ENCODE measurements around the gene PPY. TPM values are rescaled to one million over a fixed set of nuclear protein-coding genes. Genes with fewer than 3 reads are reported as not detected.
"Not testable (repeated sequence)": the region's sequence is repeated elsewhere in the genome, so short reads cannot be mapped to it uniquely, and the experiment has no call there.

The PPY gene, protein sequence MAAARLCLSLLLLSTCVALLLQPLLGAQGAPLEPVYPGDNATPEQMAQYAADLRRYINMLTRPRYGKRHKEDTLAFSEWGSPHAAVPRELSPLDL
- not detected in 2 replicates for total RNA-seq

DNA sequence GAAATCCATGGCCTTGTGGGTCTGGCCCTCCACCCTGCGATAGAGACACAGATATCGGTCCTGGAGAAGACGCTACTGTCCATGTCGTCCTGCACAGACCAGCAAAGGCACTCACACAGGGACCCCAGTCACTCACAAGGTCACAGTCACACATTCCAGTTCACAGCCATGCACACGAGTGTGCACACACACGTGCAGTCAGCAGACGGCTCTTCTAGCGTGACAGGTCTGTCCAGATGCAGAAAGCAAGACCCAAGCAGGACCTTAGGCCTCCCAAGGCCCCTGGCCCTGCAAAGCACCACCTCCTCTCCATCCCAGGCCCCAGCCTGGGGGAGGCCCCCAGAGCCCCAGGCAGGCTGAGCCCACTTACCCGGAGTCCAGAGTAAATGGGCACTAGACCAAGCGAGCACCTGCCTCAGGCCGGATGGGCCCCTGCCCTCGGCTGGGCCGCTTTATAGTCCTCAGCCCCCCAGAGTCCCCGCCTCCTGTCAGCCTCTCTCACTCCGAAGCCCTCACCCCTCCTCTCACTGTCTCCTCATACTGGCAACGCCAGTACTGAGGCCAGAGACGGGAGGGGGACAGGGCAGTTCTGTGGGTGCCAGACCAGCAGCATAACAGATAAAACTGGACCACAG is at the start of gene PPY:
Gene PPY, minus strand, starts transcription at position 426 of the 635 bp plus-strand sequence. CDS start 822 bp downstream, outside the sequence.
- no peak for DNase-seq (ENCODE audit: low read depth)

DNA sequence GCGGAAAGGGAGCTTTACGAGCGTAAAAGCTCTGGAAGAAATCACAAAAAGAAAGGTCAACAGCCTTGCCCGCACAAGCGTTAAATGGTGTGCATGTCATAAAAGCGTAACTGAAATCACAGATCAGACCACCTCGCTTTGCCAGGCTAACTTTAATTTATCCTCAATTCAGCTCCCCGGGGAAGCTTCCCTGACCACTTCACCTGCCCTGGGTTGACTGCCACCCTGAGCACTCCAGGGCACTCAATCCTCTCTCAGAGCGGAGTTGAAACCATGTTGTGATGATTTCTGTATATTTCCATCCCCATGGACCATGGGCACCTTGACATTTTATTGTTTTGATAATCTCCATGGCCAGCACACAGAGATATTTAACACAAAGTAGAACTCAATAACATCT is 46.0 kb upstream of the PPY start:
- DNase-seq (ENCODE audit: low read depth): no peak

DNA sequence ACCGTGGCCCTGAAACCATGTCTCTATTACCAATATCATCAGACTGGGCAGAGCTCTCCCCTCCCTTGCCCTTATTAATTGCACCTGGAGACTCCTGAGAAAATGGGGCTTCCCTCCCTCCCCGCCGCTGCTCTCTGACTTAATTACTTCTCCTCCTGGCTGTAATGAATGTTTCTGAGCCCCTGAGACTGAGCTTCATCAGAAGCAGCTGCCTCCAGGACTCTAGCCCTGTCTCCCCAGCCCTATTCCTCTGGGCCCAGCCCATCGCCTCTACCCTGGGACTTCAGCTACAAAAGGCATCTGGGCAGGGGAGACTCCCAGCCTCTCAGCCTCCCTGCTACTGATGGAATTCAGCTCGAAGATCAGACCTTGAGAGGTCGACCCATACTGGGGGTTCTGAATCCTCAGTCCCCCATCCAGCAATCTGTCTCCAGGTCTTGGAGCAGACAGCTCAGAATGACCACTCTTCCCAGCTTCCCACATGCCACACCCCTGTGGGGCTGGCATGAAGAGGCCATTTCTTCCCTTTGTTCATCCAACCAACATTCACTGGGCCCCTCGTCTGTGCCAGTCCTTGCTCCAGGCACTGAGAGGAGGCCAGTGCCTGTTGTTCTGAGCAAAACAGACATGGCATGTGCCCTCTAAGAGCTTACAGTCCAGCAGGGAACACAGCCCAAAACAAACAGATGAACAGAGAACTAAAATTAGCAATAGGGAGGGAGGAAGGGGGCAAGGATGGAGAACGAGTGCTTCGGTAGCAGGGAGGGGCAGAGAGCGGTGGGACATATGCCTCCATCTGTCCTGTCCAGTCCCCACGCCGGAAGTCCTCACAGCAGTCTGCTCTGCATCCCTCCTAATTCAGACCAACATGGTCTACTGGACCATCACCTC is 45.1 kb upstream of the PPY start:
- DNase-seq (ENCODE audit: low read depth): no peak

DNA sequence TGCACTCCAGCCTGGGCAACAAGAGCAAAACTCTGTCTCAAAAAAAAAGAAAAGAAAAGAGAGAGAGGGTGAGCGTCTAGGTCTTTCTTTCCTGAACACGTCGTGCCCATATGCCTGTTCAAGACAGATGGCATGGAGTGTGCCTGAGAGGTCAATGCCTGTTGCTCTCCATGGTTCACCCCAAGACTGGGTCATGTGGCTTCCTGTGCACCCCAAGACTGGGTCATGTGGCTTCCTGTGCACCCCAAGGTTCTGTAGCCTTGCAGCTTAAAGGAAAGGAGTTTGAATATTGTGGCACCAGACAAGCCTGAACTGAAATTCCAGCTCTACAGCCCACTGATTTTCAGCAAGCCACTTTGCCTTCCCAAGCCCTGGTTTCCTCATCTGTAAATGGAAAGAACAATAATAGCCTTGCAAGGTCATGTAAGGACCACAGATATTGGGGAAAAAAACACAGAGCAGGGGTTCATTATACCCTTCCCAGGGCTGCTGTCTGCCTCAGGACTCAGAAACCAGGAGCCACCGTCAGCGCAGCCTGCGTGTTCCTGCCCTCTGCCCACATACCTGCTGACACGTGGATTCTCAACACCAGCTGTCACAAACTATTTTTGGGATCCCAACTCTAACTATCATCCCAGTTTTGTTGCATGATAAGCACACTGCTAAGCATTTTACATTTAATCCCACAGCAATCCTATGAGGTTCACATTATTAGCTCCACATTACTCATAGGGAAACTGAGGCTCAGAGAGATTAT is 44.1 kb upstream of the PPY start:
- DNase-seq (ENCODE audit: low read depth): no peak

DNA sequence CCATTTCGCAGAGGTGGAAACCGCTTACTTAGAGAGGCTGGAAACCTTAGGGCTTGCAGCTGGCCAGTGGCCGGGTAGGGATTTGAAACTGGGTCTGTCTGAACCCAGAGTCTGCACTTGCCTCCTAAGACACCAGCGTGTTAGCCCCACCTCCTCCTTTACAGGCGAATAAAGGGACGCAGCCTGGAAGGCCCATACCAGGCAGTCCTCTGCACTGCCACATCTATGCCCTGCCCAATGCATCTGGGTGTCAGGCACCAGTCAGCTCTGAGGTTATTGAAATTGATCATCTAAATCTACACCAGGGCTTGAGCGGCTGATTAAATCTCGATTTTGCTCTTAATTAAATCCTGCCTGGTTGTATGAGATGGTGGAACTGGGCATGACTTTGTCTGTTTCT is 42.2 kb upstream of the PPY start:
- DNase-seq (ENCODE audit: low read depth): no peak

DNA sequence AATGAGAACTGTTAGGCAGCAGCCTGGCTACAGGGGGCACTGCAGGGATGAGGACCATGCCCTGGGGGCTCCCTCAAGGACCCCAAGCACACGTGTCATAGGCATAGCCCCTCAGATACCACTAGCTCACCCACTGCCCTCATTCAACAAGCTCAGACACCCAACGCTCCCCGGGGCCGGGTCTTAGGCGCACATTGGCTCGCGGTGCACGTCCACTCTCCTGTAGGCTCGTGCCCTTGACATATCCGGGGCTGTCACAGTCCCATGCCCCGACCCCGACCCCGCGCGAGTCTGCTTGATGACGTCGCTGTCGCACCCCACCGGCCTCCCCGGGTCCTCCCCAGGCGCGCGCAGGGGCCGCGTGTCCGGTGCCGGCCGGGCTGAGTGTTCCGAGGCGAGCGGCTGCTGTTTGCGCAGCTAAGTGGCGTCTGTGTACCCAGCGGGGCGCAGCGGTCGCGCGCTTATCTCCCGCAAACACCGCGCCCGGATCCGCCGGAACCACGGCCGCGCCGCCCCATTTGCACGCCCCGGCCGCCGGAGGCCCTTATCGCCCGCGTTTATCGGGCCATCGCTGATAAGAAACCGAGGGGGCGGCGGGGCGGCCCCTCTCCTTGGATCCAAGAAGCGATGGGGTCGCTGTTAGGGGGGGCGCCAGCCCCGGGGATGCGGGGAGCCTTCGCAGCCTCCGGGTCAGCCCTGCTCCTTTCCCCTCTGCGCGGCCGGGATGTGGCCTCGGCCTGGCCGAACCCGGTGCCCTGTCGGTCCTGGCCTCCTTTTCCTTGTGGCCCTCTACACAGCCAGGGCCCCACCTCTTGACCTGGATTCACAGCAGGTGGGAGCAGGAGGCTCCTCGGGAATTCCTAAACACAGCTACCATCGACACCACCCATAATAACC is 41.5 kb upstream of the PPY start:
- DNase-seq (ENCODE audit: low read depth): no peak

DNA sequence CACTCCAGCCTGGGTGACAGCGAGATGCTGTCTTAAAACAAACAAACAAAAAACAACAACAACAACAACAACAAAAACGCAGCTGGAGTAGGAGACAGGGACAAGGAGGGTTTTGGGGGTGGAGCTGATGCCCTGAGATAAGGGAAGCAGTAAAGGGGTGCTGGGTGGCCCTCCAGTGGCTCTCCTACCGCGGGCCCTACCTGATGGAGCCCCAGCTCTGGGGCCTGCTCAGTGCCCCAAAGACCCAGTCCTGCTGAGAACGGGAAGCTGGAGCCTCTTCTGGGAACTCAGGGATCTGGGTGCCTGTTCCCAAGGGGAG is 40.9 kb upstream of the PPY start:
- no peak for DNase-seq (ENCODE audit: low read depth)

DNA sequence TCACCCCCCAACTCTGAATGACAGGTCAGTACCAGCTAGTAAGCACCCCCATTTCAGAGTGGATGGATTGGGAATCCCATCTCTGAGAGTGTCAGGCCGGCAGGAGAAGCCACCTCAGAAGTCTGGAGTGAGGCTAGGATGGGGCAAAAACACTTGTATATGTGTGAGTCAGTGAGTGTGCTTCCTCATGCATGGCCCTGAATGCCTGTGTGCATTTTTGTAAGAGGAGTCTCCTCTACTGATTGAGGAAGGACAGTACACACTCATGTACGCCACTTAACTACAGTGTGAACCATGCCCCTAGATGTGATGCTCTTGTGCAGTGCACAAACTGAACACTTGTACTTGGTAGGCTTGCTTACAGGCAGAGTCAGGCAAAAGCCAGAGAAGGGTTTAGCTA is 39.9 kb upstream of the PPY start:
- DNase-seq (ENCODE audit: low read depth): peak; percentile 50

DNA sequence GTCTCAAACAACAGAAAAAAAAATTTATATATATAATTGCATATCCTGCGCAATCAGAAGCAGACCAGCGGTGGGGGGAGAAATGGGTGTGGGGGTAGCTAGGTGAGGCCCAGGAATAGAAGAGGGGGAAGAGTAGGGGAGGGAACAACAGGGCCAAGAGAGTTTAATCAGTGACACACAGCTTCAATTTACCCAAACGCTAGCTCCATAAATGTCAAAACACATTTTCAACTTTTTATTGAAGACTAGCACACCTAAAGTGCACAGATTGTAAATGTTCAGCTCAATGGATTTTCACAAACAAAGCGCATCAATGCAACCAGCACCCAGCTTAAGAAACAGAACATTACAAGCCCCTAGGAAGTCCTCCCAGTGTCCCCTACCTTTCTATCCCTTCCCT is 37.4 kb upstream of the PPY start:
- DNase-seq (ENCODE audit: low read depth): no peak

DNA sequence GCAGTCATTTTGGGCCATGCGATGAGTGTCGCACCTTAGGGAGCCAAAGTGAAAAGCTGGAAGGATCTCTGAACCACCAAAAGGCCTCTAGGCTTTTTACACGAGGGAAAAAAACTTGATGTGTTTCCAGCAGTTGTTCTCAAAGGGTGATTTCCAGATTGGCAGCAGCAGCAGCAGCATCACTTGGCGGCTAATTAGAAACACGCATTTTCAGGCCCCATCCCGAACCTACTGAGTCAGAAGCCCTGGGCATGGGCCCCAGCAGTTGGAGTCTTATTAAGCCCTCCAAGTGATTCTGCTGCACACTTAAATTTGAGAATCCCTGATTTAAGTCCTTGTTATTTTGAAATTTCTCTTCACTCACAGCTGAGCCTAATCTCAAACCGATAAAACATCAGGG is 36.7 kb upstream of the PPY start:
- DNase-seq (ENCODE audit: low read depth): no peak

DNA sequence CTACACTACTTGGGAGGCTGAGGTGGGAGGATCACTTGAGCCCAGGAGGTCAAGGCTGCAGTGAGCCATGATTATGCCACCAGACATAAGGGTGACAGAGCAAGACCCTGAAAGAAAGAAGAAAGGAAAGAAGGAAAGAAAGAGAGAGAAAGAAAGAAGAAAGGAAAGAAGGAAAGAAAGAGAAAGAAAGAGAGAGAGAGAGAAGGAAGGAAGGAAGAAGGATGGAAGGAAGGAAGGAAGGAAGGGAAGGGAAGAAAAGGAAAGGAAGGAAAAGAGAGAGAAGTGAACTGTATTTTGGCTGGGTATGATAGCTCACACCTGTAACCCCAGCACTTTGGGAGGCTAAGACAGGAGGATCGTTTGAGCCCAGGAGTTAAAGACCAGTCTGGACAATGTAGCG is 35.8 kb upstream of the PPY start:
- DNase-seq (ENCODE audit: low read depth): no peak

DNA sequence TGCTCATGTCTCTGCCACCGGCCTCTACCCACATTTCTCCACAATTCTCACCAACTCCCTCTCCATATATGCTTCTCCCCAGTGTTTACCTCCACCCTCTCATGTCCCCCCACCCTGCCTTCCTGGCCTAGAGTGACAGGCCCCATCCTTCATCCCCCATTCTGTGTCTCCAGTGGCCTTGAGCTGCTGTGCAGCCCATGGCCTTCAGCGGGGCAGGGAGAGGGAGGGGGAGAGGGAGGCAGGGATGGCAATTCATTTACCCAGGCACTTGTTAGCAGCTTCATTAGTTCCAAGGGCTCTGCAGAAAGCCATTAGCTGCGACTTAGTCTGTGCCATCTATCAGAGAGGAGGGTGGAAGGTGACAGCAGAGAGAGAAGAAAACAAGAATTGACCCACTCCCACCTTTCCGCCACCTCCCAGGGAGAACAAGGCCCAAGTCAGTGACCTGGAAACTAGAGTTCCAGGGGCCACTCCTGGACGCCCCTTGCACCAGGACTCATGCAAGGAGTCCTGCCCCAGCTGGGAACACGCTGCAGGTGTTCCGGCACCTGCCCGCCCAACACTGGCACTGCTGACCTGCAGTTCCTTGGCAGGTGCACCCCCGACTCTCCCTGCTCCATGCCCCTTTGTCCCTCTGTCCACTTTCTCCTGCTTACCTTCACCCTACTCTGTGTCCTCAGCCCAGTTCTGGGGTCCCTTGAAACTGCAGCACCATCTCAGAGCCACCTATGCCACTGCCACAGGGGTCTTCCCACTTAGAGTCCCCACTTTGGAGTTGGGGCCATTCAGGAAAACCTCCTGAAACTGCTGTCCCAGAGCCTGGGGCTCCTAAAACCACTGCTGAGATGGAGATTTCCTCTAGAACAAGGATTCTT is 34.9 kb upstream of the PPY start:
- no peak for DNase-seq (ENCODE audit: low read depth)

DNA sequence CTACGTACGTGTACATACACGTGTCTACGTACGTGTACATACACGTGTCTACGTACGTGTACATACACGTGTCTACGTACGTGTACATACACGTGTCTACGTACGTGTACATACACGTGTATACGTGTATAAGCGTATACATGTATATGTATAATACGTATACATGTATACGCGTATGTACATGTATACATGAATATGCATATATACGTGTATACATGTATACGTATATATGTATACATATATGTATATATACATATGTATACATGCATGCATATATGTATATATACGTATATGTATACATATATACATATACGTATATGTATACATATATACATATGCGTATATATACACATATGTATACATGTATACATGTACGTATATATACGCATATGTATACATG is 33.6 kb upstream of the PPY start:
- no peak for DNase-seq (ENCODE audit: low read depth)

DNA sequence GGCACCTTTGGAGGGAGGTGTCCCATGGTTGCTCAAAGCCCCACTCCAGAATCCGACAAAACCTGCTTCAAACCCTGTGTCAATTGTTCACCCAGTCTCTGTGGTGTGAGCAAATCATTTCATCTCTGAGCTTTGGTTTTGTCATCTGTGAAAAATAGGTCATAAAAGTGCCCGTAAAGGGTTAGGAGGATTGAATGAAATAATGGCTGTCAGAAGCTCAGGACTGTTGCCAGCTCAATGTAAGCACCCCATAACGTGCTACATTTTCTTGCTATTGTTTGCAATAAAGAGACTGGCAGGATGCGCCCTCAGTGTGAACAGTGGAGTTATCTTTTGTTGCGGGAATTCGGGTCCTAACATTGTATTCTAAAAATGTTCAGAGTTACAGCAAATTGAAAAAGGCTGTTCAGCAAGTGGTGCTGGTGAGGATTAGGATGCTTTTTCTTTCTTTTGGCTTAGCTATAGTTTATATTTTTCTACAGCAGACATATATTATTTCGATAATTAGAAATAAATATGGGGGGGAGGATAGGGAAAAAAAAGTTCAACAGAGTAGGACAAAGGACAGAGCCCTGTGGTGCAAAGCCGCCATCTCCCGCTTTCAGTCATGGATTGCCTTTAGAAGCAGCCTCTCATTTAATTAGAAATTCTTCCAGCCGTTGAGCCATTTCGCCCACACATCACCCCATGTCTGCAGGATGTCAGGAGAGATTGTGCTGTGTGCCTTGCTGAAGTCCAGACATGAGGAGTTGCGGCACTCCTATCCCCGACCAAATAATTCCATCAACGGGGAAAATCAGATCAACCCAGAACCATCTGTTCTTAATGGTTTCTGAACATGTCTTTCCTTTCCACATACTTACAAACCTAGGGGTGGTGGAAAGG is 32.3 kb upstream of the PPY start:
- DNase-seq (ENCODE audit: low read depth): no peak

DNA sequence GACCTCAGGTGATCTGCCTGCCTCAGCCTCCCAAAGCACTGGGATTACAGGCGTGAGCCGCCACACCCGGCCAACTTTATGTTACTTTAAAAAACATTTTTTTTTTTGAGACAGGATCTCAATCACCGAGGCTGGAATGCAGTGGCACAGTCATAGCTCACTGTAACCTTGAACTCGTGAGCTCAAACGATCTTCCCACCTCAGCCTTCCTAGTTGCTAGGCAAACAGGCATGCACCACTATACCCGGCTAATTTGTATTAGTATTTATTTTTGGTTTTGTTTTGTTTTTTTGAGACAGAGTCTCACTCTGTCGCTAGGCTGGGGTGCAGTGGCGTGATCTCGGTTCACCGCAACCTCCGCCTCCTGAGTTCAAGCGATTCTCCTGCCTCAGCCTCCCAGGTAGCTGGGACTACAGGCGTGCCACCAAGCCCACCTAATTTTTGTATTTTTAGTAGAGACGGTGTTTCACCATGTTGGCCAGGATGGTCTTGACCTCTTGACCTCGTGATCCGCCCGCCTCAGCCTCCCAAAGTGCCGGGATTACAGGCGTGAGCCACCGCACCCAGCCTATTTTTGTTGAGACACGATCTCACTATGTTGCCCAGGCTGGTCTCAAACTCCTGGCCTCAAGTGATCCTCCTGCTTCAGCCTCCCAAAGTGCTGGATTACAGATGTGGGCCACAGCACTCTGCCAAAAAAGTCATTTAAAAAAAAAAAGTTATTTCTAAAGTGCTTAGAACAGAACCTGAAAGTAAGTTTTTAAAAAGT is 30.4 kb upstream of the PPY start:
- DNase-seq (ENCODE audit: low read depth): not testable (repeated sequence)

DNA sequence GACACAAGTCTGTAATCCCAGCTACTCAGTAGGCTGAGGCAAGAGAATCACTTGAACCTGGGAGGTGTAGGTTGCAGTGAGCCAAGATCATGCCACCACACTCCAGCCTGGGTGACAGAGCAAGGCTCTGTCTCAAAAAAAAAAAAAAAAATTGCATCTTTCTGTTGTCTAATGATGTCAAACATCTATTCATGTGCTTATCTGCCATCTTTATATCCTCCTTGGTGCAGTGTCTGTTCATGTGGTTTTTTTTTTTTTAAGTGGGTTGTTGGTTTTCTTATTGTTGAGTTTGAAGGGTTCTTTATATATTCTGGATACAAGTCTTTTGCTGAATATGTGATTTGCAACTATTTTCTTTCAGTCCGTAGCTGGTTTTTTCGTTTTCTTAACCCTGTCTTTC is 29.2 kb upstream of the PPY start:
- DNase-seq (ENCODE audit: low read depth): not testable (repeated sequence)

DNA sequence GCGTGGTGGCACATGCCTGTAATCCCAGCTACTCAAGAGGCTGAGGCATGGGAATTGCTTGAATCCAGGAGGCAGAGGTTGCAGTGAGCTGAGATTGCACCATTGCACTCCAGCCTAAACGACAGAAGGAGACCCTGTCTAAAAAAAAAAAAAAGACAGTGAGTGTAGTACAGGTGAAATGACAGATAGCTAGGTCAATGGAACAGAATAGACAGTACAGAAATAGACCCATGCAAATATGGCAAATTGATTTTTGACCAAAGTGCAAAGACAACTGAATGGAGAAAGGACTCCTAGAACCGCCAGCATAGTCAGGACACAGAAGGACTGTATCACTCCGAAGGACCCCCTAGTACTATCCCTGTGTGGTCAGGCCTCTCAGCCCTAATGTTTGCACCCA is 28.1 kb upstream of the PPY start:
- no peak for DNase-seq (ENCODE audit: low read depth)

DNA sequence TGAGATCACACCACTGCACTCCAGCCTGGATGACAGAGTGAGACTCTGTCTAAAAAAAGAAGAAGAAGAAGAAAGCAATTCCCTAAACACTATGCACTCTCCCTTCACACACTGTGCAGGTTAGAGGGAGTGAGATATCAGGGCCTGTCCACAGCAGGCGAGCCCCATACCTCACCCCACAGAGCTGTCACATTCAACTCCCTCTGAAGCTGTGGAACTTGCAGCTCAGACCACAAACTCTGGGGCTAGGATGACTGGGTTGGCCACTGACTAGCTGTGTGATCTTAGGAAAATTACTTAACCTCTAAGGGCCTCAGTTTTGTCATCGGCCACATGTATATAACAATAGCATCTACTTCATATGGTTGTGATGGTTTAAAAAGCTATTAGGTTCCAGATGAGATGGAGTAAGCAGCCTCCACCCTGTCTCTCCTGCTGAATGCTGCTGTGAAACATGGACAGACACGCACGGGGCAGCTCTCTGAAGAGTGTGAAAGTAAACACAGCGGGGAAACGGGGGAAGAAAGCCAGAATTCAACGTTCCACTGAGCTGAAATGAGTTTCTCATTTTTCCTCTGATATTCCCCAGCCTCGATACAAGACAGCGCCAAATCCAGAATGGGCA is 25.1 kb upstream of the PPY start:
- DNase-seq (ENCODE audit: low read depth): no peak
